Spleen (tissue), 11 donors: ENCODE measurements around the gene HMGCS1. TPM values are rescaled to one million over a fixed set of nuclear protein-coding genes. Genes with fewer than 3 reads are reported as not detected.

Source experiments
- DNase-seq: peaks from one replicate; pipeline ENCODE4 v3.0.0-alpha.2; 2020
- H3K27ac ChIP-seq, 8 donors: fragments of 200-600 bp; sonication (generic) in 7 of 8; 1 replicate in 4 of 8; 2 replicates in 4 of 8; pipeline versions ENCODE4 v1.5.0 to v1.8.0; 2016 to 2021; ENCODE audit warnings: inconsistent platforms in 4 of 8, mild to moderate bottlenecking in 4 of 8, moderate library complexity in 1 of 8
- H3K27me3 ChIP-seq, 7 donors: fragments of 200-600 bp; sonication (generic) in 6 of 7; replicated peaks in 1 of 7; 1 replicate in 4 of 7; 2 replicates in 3 of 7; pipeline versions ENCODE4 v1.5.0 to v1.8.0; 2016 to 2021; ENCODE audit warnings: inconsistent platforms in 3 of 7, mild to moderate bottlenecking in 1 of 7
- H3K36me3 ChIP-seq, 6 donors: fragments of 200-600 bp; sonication (generic) in 5 of 6; 1 replicate in 4 of 6; 2 replicates in 2 of 6; pipeline versions ENCODE4 v1.5.0 to v1.8.0; 2016 to 2021; ENCODE audit warnings: inconsistent platforms in 2 of 6
- H3K4me1 ChIP-seq, 6 donors: fragments of 200-600 bp; sonication (generic) in 5 of 6; 1 replicate in 3 of 6; 2 replicates in 3 of 6; pipeline versions ENCODE4 v1.5.0 to v1.8.0; 2016 to 2021; ENCODE audit warnings: inconsistent platforms in 3 of 6
- H3K4me3 ChIP-seq, 8 donors: fragments of 200-600 bp; sonication (generic) in 7 of 8; 1 replicate in 4 of 8; 2 replicates in 4 of 8; pipeline versions ENCODE4 v1.5.0 to v1.8.0; 2016 to 2021; ENCODE audit warnings: inconsistent platforms in 4 of 8, mild to moderate bottlenecking in 4 of 8, moderate library complexity in 2 of 8
- H3K9me3 ChIP-seq, 8 donors: fragments of 200-600 bp; sonication (generic) in 7 of 8; 1 replicate in 4 of 8; 2 replicates in 4 of 8; pipeline versions ENCODE4 v1.5.0 to v1.8.0; 2016 to 2021; ENCODE audit warnings: inconsistent platforms in 4 of 8
- POLR2A ChIP-seq, 3 donors: fragments of 450-650 bp; IDR thresholded peaks; one replicate each; pipeline ENCODE4 v1.5.1; 2017; ENCODE audit warnings: antibody characterized with exemption in 3 of 3, mild to moderate bottlenecking in 1 of 3
- POLR2AphosphoS5 ChIP-seq, 3 donors: sonication (generic); formaldehyde crosslinking; IDR thresholded peaks; one replicate each; pipeline ENCODE4 v1.5.1; 2017; ENCODE audit warnings: antibody characterized with exemption in 3 of 3
- WGBS, 5 donors: extraction: QIAGEN DNeasy Blood & Tissue Kit in 3 of 5; methylation state at CpG; one replicate each; pipeline versions ENCODE4 v1.1.5 to v1.1.7; 2013 to 2018; 5-methylcytosine and 5-hydroxymethylcytosine counted together
- intact Hi-C: fragments of 100-400 bp; cut with DNase I; formaldehyde crosslinking; loops from one replicate; pipeline ENCODE4 v1.15.0; 2023; ENCODE audit warnings: low total_unique reads
- polyA plus RNA-seq, 3 donors: library from polyadenylated mRNA; stranded (reverse); fragments of 200-250 nt; gene quantifications; one replicate each; pipeline ENCODE4 v1.2.1, GENCODE V29; 2013
- total RNA-seq, 7 donors: library from RNA; depleted of rRNA in 3 of 7; stranded (reverse); fragments of >200 nt in 3 of 7; fragmentation: NEBNext Ultra II Directional in 4 of 7; extraction: Animal tissue kit (Norgen Biotek cat#: 25700) in 4 of 7; gene quantifications; one replicate each; pipeline versions ENCODE4 v1.1.0 to v1.2.1, GENCODE V29; 2016 to 2021
- TF ChIP-seq, protein P1 (sequence below), 11 experiments: fragments of 200-600 bp in 7 of 11; fragments of 450-650 bp in 4 of 11; sonication (generic) in 4 of 11; IDR thresholded peaks in 8 of 11; conservative IDR thresholded peaks in 3 of 11; 1 replicate in 7 of 11; 2 replicates in 4 of 11; pipeline versions ENCODE4 v1.4.0 to v1.8.0; 2016 to 2021; ENCODE audit warnings: antibody characterized with exemption in 11 of 11, inconsistent platforms in 4 of 11, mild to moderate bottlenecking in 1 of 11
- donor health status: healthy with polysubstance abuse.
- donor health status: DM: no; HTN: no; CAD: no; lungs with moderate emphysema.
- donor health status: DM: no; HTN: no; CAD: no.
- donor health status: Bipolar disorder and iron deficiency.
- donor health status: healthy.
- donor health status: DM: no; HTN: no; CAD: no.
- donor health status: DM: yes; HTN: yes; CAD: no.

HMGCS1 gene
- total and polyA plus RNA-seq, 10 donors, result 12.0 to 74.9 (median 22.4) TPM

GRCh38 chr5:43300112-43300511 lies 13.1 kb downstream of the HMGCS1 start:
- no peak for DNase-seq
- Histone ChIP-seq H3K27me3 (no peaks in the 10 kb centered on the region), H3K27ac (no peak overlapping the region), H3K4me3 (no peak overlapping the region), H3K36me3 (peaks cover 0 to 54% (median 35%) of the 10 kb centered on the region in 6 donors), H3K4me1 (peaks cover 0 to 47% (median 17%) of the 10 kb centered on the region in 6 donors), H3K9me3 (no peaks in the 10 kb centered on the region)
- WGBS, 5 donors, result 96 to 100% (median 96%) methylated on average over 1 of the region's 1 CpG
- intact Hi-C loops, result loop anchor here (10.0 kb wide), 1 partner anchor 395 kb away; no protein-coding TSS in a partner anchor
- TF ChIP-seq, protein P1, sequence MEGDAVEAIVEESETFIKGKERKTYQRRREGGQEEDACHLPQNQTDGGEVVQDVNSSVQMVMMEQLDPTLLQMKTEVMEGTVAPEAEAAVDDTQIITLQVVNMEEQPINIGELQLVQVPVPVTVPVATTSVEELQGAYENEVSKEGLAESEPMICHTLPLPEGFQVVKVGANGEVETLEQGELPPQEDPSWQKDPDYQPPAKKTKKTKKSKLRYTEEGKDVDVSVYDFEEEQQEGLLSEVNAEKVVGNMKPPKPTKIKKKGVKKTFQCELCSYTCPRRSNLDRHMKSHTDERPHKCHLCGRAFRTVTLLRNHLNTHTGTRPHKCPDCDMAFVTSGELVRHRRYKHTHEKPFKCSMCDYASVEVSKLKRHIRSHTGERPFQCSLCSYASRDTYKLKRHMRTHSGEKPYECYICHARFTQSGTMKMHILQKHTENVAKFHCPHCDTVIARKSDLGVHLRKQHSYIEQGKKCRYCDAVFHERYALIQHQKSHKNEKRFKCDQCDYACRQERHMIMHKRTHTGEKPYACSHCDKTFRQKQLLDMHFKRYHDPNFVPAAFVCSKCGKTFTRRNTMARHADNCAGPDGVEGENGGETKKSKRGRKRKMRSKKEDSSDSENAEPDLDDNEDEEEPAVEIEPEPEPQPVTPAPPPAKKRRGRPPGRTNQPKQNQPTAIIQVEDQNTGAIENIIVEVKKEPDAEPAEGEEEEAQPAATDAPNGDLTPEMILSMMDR (IDR thresholded peaks at IDR 0.05 in 8 of 11, conservative IDR thresholded peaks at IDR 0.05 in 3 of 11), result no peak
- TF ChIP-seq POLR2AphosphoS5 (IDR thresholded peaks at IDR 0.05), result no peak
- TF ChIP-seq POLR2A (IDR thresholded peaks at IDR 0.05), result no peak

GRCh38 chr5:43298443-43298842 lies 14.8 kb downstream of the HMGCS1 start:
- WGBS, 5 donors, result 96 to 99% (median 98%) methylated on average over 5 of the region's 5 CpGs
- Histone ChIP-seq H3K27ac (no peak overlapping the region), H3K4me1 (peaks cover 0 to 30% (median 4%) of the 10 kb centered on the region in 6 donors), H3K36me3 (peaks cover 0 to 71% (median 49%) of the 10 kb centered on the region in 6 donors), H3K27me3 (no peaks in the 10 kb centered on the region), H3K4me3 (no peak overlapping the region), H3K9me3 (no peaks in the 10 kb centered on the region)
- no peak for DNase-seq
- TF ChIP-seq POLR2A (IDR thresholded peaks at IDR 0.05) (no peak), POLR2AphosphoS5 (IDR thresholded peaks at IDR 0.05) (no peak)
- TF ChIP-seq, protein P1 (IDR thresholded peaks at IDR 0.05 in 8 of 11, conservative IDR thresholded peaks at IDR 0.05 in 3 of 11), result no peak
- intact Hi-C loops, result no loop called here

- WGBS, 5 donors, result 89 to 98% (median 95%) methylated on average over 2 of the region's 2 CpGs
- TF ChIP-seq, protein P1 (IDR thresholded peaks at IDR 0.05 in 8 of 11, conservative IDR thresholded peaks at IDR 0.05 in 3 of 11), result no peak
- no peak for TF ChIP-seq POLR2AphosphoS5 (IDR thresholded peaks at IDR 0.05)
Measured at GRCh38 chr5:43296835-43297234, 16.4 kb downstream of the HMGCS1 start.

GRCh38 chr5:43295202-43295601 lies 18.0 kb downstream of the HMGCS1 start:
- H3K27me3 ChIP-seq, result no peaks in the 10 kb centered on the region
- H3K36me3 ChIP-seq, result peaks cover 0 to 100% (median 72%) of the 10 kb centered on the region in 6 donors
- 91 to 97% (median 97%) methylated on average over 2 of the region's 2 CpGs for WGBS, 5 donors
- no peaks in the 10 kb centered on the region for H3K9me3 ChIP-seq
- H3K4me1 ChIP-seq, result no peaks in the 10 kb centered on the region
- intact Hi-C loops, result no loop called here
- DNase-seq, result no peak
- H3K4me3 ChIP-seq, result no peak overlapping the region
- H3K27ac ChIP-seq, result no peak overlapping the region
- no peak for TF ChIP-seq POLR2A (IDR thresholded peaks at IDR 0.05)
- TF ChIP-seq POLR2AphosphoS5 (IDR thresholded peaks at IDR 0.05), result no peak
- TF ChIP-seq, protein P1 (IDR thresholded peaks at IDR 0.05 in 8 of 11, conservative IDR thresholded peaks at IDR 0.05 in 3 of 11), result no peak

More at GRCh38 chr5:43296835-43297234, 16.4 kb downstream of the HMGCS1 start:
- H3K27ac ChIP-seq, result no peak overlapping the region
- peaks cover 0 to 87% (median 62%) of the 10 kb centered on the region in 6 donors for H3K36me3 ChIP-seq
- peaks cover 0 to 14% (median 0%) of the 10 kb centered on the region in 6 donors for H3K4me1 ChIP-seq
- no peaks in the 10 kb centered on the region for H3K27me3 ChIP-seq
- intact Hi-C loops, result no loop called here
- DNase-seq, result no peak
- no peaks in the 10 kb centered on the region for H3K9me3 ChIP-seq
- H3K4me3 ChIP-seq, result no peak overlapping the region
